Mammary epithelial cell (primary cell): Measurements from ENCODE around the gene DCAF11.

Source experiments
- EZH2 ChIP-seq: IDR thresholded peaks from 2 replicates; pipeline ENCODE4 v1.6.1; 2012; ENCODE audit warnings: low read length, inconsistent platforms, borderline replicate concordance
- TF ChIP-seq, protein P1 (sequence below), 2 donors: IDR thresholded peaks in 1 of 2; conservative IDR thresholded peaks in 1 of 2; 2 replicates each; pipeline ENCODE4 v1.5.1; 2011 to 2012; ENCODE audit warnings: inconsistent platforms in 2 of 2, low read length in 2 of 2, mild to moderate bottlenecking in 2 of 2, control low read depth in 1 of 2, low read depth in 1 of 2; ENCODE audit not compliant: insufficient read depth in 1 of 2; ENCODE audit errors: extremely low read depth in 1 of 2

DNA sequence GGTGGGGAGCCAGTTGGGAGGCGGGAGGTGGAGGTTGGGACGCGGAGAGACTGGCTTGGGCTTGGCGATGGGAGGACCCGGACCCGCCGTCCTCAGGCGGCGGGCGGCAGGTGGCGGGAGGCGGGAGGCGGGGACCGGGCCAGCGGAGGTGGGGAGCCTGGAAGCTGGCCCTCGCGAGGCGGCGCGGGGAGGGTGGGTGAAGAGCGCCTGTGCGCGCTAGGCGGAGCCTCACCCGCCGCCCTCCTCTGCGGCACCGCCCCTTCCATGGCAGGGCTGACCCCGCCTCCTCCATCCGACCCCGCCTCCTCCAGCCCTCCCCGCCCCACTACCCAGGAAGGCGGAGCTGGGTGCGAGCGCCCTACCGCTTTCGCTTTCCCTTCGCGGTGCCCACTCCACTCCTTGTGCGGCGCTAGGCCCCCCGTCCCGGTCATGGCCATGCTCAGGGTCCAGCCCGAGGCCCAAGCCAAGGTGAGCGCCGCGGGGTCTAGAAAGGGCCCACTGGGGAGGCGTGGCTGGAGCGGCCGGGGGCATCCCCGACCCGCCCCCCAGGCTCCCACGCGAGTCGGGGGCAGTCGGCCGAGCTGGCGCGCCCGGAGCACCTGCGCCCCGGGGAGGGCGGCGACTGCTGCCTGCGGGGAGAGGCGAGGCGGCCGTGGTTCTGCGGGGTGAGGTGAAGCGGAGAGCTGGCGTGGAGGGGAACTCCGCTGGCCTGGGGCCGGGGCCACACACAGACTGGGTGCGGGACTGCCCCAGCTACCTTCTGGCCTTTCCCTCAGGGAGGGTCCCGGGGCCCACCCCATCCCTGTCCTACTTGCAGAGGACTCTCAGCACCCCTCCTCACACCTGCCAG is 21.5 kb downstream of the DCAF11 start, which contains the start of gene PSME1:
- TF ChIP-seq, protein P1, sequence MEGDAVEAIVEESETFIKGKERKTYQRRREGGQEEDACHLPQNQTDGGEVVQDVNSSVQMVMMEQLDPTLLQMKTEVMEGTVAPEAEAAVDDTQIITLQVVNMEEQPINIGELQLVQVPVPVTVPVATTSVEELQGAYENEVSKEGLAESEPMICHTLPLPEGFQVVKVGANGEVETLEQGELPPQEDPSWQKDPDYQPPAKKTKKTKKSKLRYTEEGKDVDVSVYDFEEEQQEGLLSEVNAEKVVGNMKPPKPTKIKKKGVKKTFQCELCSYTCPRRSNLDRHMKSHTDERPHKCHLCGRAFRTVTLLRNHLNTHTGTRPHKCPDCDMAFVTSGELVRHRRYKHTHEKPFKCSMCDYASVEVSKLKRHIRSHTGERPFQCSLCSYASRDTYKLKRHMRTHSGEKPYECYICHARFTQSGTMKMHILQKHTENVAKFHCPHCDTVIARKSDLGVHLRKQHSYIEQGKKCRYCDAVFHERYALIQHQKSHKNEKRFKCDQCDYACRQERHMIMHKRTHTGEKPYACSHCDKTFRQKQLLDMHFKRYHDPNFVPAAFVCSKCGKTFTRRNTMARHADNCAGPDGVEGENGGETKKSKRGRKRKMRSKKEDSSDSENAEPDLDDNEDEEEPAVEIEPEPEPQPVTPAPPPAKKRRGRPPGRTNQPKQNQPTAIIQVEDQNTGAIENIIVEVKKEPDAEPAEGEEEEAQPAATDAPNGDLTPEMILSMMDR (conservative IDR thresholded peaks at IDR 0.05 in 1 of 2, IDR thresholded peaks at IDR 0.05 in 1 of 2; ENCODE audit: extremely low read depth in 1 of 2, insufficient read depth in 1 of 2, low read depth in 1 of 2, low read length in 2 of 2): no peak
- no peak for TF ChIP-seq EZH2
